Stimulated activated CD4-positive, alpha-beta T cell treated with anti-CD3 and anti-CD28 coated beads, Interleukin-1b, Interleukin-23, amount 100 ng/mL, for 1 hour (primary cell): ENCODE measurements around the gene TMPO.
A peak's percentile ranks its signal among the peaks of the same experiment; 100 is the strongest.
"Not testable (repeated sequence)": the region's sequence is repeated elsewhere in the genome, so short reads cannot be mapped to it uniquely, and the experiment has no call there.

ENCODE experiments used
- DNase-seq, 2 donors: peaks; one replicate each; pipeline ENCODE4 v3.0.0-alpha.2; 2020; ENCODE audit warnings: low read depth in 2 of 2

TMPO gene

GRCh38 chr12:98515287-98516110 is at the start of gene TMPO:
TSS of gene TMPO (plus strand) at chr12:98515590. CDS start at chr12:98515868, 278 bp downstream.
- peak; percentile 83 to 93 for DNase-seq

GRCh38 chr12:98465950-98466602 is 49.3 kb upstream of the TMPO start:
- DNase-seq, result no peak

- no peak for DNase-seq
Observed at GRCh38 chr12:98466640-98467400, 48.6 kb upstream of the TMPO start.

- DNase-seq, result no peak
Observed at GRCh38 chr12:98469109-98469508, 46.3 kb upstream of the TMPO start.

GRCh38 chr12:98470469-98471082 is 44.8 kb upstream of the TMPO start:
- DNase-seq, result no peak

GRCh38 chr12:98471085-98471484 is 44.3 kb upstream of the TMPO start:
- DNase-seq, result no peak

GRCh38 chr12:98475565-98475908 is 39.9 kb upstream of the TMPO start:
- no peak for DNase-seq

- DNase-seq, result no peak
Observed at GRCh38 chr12:98478606-98479005, 36.8 kb upstream of the TMPO start.

- no peak for DNase-seq
Observed at GRCh38 chr12:98483621-98484503, 31.5 kb upstream of the TMPO start.

- no peak for DNase-seq
Observed at GRCh38 chr12:98485792-98486340, 29.5 kb upstream of the TMPO start.

GRCh38 chr12:98488416-98488815 is 27.0 kb upstream of the TMPO start:
- not testable (repeated sequence) for DNase-seq

- DNase-seq, result no peak
Observed at GRCh38 chr12:98489176-98489575, 26.2 kb upstream of the TMPO start.

GRCh38 chr12:98490501-98491453 is 24.6 kb upstream of the TMPO start:
- DNase-seq, result peak; percentile 66 to 73

- DNase-seq, result no peak
Observed at GRCh38 chr12:98492580-98493140, 22.7 kb upstream of the TMPO start.

- DNase-seq, result not testable (repeated sequence)
Observed at GRCh38 chr12:98501266-98501629, 14.1 kb upstream of the TMPO start.

GRCh38 chr12:98503342-98503591 is 12.1 kb upstream of the TMPO start:
- DNase-seq, result peak; percentile 67 to 87

GRCh38 chr12:98503592-98504367 is 11.6 kb upstream of the TMPO start:
- peak; percentile 81 to 92 for DNase-seq

GRCh38 chr12:98504368-98504617 is 11.1 kb upstream of the TMPO start:
- DNase-seq, result no peak

GRCh38 chr12:98509063-98509462 is 6.3 kb upstream of the TMPO start:
- DNase-seq, result no peak
